Adipose tissue (tissue), 3 donors: ENCODE measurements around the gene ZDHHC14. TPM values are rescaled to one million over a fixed set of nuclear protein-coding genes. Genes with fewer than 3 reads are reported as not detected.
"Not testable (repeated sequence)": the region's sequence is repeated elsewhere in the genome, so short reads cannot be mapped to it uniquely, and the experiment has no call there.

Experiments used
- H3K27ac ChIP-seq: one replicate; pipeline ENCODE4 v1.5.1; 2013; ENCODE audit warnings: low read depth, low read length
- WGBS, 3 donors: extraction: QIAGEN DNeasy Blood & Tissue Kit; methylation state at CpG; one replicate each; pipeline ENCODE4 v1.1.7; 2013; 5-methylcytosine and 5-hydroxymethylcytosine counted together
- polyA plus RNA-seq, 3 donors: library from polyadenylated mRNA; stranded (reverse); fragments of 200-250 nt; gene quantifications; one replicate each; pipeline ENCODE4 v1.2.3, GENCODE V29; 2013
- donor health status: healthy with polysubstance abuse.
- donor health status: Bipolar disorder and iron deficiency.
- donor health status: healthy.

The ZDHHC14 gene
- polyA plus RNA-seq, 3 donors, result 3.0 to 6.0 (median 5.1) TPM

DNA sequence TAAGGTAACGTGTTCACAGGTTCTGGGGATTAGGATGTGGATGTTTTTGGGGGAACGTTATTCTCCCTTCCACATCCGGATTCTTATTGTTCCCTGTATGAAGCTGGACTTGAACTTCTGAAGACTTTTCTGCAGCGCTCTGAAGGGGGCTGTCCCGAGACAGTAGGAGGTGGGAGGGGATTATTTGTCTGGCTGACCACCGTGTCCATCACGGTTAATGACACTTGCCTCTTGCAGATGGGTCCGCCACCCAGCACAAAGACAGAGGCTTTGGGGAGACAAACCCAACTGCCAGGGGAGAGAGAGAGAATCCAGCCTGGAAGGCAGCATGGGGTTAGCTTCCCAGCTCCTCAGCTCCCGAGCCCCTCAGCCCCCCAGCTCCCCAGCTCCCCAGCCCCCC lies 16.7 kb downstream of the ZDHHC14 start:
- H3K27ac ChIP-seq, result no peak overlapping the region
- 91 to 94% (median 92%) methylated on average over 9 of the region's 9 CpGs for WGBS, 3 donors

GRCh38 chr6:157398151-157398550 lies 17.2 kb downstream of the ZDHHC14 start:
- 41 to 51% (median 46%) methylated on average over 2 of the region's 2 CpGs for WGBS, 3 donors
- H3K27ac ChIP-seq, result no peak overlapping the region

DNA sequence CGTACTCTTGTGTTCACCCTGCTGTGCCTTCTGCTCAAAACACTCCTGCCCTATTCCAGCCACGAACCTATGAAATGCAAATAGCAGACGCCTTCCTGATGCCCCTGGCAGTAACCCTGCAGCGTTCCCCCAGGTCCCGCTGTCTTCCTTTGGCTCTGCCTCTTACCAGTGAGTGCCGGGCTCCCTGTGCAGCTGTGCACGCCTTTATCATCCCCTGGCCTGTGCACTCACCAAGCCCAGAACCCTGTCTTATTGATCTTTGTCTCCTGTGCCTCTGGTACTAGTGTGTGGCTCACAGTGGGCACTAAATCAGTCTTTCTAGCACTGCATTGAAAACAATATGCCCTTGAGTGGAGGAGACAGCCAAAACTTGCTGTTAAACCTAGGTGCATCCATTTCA lies 19.7 kb downstream of the ZDHHC14 start:
- 79 to 89% (median 84%) methylated on average over 7 of the region's 7 CpGs for WGBS, 3 donors

DNA sequence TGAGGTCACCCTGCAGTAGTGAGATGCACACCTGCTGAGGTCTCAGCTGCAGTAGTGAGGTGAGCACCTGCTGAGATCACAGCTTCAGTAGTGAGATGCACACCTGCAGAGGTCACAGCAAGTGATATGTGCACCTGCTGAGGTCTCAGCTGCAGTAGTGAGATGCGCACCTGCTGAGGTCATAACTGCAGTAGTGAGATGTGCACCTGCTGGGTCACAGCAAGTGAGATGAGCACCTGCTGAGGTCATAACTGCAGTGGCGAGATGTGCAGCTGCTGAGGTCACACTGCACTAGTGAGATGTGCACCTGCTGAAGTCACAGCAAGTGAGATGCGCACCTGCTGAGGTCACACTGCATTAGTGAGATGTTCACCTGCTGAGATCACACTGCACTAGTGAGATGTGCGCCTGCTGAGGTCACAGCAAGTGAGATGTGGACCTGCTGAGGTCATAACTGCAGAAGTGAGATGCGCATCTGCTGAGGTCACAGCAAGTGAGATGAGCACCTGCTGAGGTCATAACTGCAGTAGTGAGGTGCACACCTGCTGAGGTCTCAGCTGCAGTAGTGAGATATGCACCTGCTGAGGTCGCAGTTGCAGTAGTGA lies 20.8 kb downstream of the ZDHHC14 start:
- no peak overlapping the region for H3K27ac ChIP-seq
- 97 to 100% (median 97%) methylated on average over 6 of the region's 6 CpGs for WGBS, 3 donors

More for the DNA sequence above, 19.7 kb downstream of the ZDHHC14 start:
- H3K27ac ChIP-seq, result no peak overlapping the region

- WGBS, 3 donors, result 85 to 93% (median 92%) methylated on average over 3 of the region's 3 CpGs
- H3K27ac ChIP-seq, result no peak overlapping the region
These were observed 22.2 kb downstream of the ZDHHC14 start for GRCh38 chr6:157402996-157403685.

DNA sequence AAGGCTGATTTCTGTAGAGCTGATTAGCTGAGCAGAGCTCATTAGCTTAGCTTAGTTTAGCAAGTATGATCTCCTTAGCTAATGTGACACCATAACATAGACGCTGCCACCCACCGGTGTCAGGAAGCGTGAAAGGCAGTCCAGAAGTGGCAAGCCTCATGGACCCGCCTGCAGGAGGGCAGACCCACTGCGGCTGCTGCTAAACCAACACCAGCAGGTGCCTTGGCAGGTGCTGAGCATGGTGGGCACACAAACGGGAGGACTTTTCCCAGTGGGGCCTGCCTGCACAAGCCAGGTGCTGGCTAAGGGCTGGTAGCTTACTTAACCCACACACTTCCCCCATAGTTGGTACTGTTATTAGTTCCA lies 22.7 kb downstream of the ZDHHC14 start:
- WGBS, 3 donors, result 87 to 94% (median 88%) methylated on average over 6 of the region's 6 CpGs
- H3K27ac ChIP-seq, result no peak overlapping the region

DNA sequence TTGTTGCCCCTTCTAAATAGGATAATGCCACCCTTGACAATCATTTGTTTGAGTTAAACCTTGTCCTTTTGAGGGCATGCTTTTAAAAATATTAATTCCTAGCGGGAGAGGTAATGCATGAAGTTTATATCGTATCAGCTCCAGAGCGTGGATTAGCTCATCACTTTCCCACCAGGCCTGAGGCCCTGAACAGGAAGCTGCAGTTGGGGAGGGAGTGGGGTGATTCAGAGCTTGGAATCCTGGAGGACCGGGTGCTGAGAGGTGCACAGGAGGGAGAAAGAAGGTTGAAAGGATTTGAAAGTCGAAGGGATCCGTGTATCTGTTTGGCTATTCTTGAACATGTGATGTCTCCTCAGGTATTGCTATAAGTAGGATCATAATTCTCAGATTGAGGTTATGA lies 25.0 kb downstream of the ZDHHC14 start:
- WGBS, 3 donors, result 76 to 81% (median 77%) methylated on average over 6 of the region's 6 CpGs
- H3K27ac ChIP-seq, result no peak overlapping the region

DNA sequence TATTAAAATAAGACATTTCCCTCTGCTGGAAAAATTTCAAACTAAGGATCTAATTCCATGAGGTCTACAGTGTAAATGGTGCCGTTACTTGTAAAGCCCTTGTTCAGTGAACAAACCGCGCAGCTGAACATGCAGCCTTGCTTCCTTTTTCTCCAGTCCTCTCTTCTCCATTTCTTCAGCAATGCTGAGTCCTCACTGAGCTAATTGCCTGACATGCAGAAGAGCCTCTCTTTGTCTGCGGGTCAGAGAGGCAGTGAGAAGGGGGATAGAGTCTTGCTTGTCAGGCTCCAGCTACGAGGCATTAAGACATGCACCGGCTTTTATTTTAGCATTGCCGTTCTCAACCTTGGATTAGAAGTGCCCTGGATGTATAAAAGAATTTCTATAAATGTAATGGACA lies 25.7 kb downstream of the ZDHHC14 start:
- 91 to 96% (median 92%) methylated on average over 7 of the region's 7 CpGs for WGBS, 3 donors
- no peak overlapping the region for H3K27ac ChIP-seq

- WGBS, 3 donors, result 78 to 82% (median 80%) methylated on average over 3 of the region's 3 CpGs
- H3K27ac ChIP-seq, result no peak overlapping the region
These were observed 26.7 kb downstream of the ZDHHC14 start for GRCh38 chr6:157407646-157408045.

GRCh38 chr6:157408427-157408826 lies 27.4 kb downstream of the ZDHHC14 start:
- not testable (repeated sequence) for H3K27ac ChIP-seq
- WGBS, 3 donors, result 94 to 97% (median 96%) methylated on average over 5 of the region's 5 CpGs

- WGBS, 3 donors, result 80 to 92% (median 88%) methylated on average over 5 of the region's 5 CpGs
- no peak overlapping the region for H3K27ac ChIP-seq
These were observed 29.1 kb downstream of the ZDHHC14 start for GRCh38 chr6:157410045-157410444.

- 94 to 100% (median 96%) methylated on average over 1 of the region's 1 CpG for WGBS, 3 donors
- no peak overlapping the region for H3K27ac ChIP-seq
These were observed 30.4 kb downstream of the ZDHHC14 start for GRCh38 chr6:157411368-157411767.

- H3K27ac ChIP-seq, result no peak overlapping the region
- 57 to 74% (median 68%) methylated on average over 11 of the region's 11 CpGs for WGBS, 3 donors
These were observed 31.8 kb downstream of the ZDHHC14 start for GRCh38 chr6:157412791-157413190.

- WGBS, 3 donors, result 83 to 85% (median 83%) methylated on average over 8 of the region's 8 CpGs
These were observed 39.5 kb downstream of the ZDHHC14 start for GRCh38 chr6:157420497-157420896.

GRCh38 chr6:157424491-157425020 lies 43.6 kb downstream of the ZDHHC14 start:
- no peak overlapping the region for H3K27ac ChIP-seq
- WGBS, 3 donors, result 33 to 79% (median 65%) methylated on average over 11 of the region's 11 CpGs

More at GRCh38 chr6:157420497-157420896, 39.5 kb downstream of the ZDHHC14 start:
- no peak overlapping the region for H3K27ac ChIP-seq

DNA sequence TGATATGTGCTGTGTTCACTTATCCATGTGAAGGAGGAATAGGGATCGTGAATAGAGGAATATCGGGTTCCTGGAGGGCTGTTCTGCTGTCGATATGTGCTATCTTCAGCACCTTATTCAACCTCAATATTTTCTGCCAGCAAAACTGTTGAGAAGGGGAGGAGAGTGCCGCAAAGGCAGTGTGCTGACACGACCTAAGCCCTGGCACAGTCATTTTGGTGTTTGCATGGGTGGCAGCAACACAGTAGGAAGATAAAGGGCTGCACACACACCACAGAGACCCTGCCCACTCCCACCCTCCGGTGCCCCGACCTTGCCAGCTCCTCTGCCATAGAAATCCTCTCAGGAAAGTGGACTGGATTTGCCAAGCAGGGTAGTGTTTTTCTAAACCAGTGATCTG lies 47.0 kb downstream of the ZDHHC14 start:
- no peak overlapping the region for H3K27ac ChIP-seq
- WGBS, 3 donors, result 47 to 95% (median 90%) methylated on average over 7 of the region's 7 CpGs

- no peak overlapping the region for H3K27ac ChIP-seq
- WGBS, 3 donors, result 67 to 92% (median 90%) methylated on average over 21 of the region's 21 CpGs
These were observed 47.6 kb downstream of the ZDHHC14 start for GRCh38 chr6:157428427-157429202.

DNA sequence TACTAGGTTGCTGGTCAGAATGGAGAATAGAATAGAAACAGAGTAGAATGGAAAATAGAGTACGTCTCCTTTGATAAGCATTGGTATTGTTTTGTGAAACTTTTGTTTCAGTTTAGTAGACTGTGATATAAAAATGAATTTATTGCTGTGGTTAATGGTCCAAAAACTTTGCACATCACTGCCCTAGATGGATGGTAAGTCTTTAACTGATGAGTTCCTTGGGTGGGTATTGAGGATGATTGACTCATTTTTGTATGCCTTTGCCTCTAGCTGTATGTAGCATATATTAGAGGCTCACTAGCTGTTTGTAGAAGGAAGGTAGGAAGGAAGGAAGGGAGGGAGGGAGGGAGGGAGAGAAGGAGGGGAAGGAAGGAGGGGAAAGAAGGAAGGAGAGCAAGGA lies 48.3 kb downstream of the ZDHHC14 start:
- no peak overlapping the region for H3K27ac ChIP-seq

DNA sequence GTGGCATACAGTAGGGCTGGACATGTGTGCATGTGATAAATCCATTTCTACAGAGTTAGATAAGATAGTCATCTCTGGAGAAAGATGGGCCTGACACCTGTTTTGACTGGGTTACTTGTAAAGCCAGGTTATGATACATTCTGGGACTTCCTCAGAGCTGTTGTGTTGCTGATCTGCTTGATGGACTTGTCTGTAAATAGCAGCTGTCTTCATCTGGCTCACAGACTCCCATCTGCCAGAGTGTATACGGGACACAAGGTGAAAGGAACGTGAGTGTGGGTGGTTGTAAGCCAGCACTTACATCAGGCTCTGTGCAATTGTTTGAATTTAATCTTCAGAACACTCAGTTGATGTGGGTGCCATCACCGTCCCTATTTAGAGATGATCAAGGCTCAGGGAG lies 49.8 kb downstream of the ZDHHC14 start:
- H3K27ac ChIP-seq, result no peak overlapping the region
- 83 to 93% (median 93%) methylated on average over 3 of the region's 3 CpGs for WGBS, 3 donors

More for the DNA sequence above, 48.3 kb downstream of the ZDHHC14 start:
- WGBS, 3 donors, result 92 to 95% (median 93%) methylated on average over 1 of the region's 1 CpG
